Ovary (tissue), 3 donors: ENCODE measurements around the gene SLX4IP.

ENCODE experiments used
- CTCF ChIP-seq, 3 donors: fragments of 450-650 bp in 2 of 3; fragments of 200-600 bp in 1 of 3; IDR thresholded peaks; one replicate each; pipeline versions ENCODE4 v1.5.1 to v1.8.0; 2016 to 2022; ENCODE audit warnings: antibody characterized with exemption in 3 of 3, mild to moderate bottlenecking in 1 of 3
- POLR2A ChIP-seq: fragments of 450-650 bp; IDR thresholded peaks from one replicate; pipeline ENCODE4 v1.6.1; 2017; ENCODE audit warnings: antibody characterized with exemption, mild to moderate bottlenecking, moderate library complexity
- donor health status: DM: no; HTN: no; CAD: no.

GRCh38 chr20:10388597-10388996 is 46.5 kb upstream of the SLX4IP start:
- no peak for TF ChIP-seq POLR2A
- no peak for TF ChIP-seq CTCF (IDR thresholded peaks at IDR 0.05)
